ENCODE results near the gene LMO1. TPM values are rescaled to one million over a fixed set of nuclear protein-coding genes. Genes with fewer than 3 reads are reported as not detected.
A peak's percentile ranks its signal among the peaks of the same experiment; 100 is the strongest.

The LMO1 gene
- total RNA-seq, 8 experiments from 2014 or later: 1.1 to 11.7 (median 7.2) TPM; not detected in 2

DNA sequence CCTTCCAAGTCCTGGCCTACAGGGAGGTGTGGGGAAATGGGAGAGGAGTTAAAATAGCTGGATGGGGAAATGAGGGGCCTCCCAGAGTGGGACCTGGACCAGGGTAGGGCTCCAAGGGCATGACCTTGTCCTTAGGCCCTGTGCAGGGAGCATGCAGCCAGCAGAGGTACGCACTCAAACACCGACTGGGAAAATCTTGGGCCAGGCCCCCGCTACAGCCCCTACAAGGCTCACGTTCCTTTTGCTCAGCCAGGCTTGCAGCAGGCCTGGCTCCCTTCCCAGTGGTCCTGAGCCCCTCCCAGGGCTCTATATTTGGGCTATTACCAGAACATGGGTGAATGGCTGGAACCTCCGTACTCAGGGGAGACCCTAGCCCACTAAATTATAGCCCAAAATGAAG lies 31.3 kb downstream of the LMO1 start:
- ATAC-seq (replicated peaks in 6 of 8): no peak
- in situ Hi-C loops (cut with MboI; ENCODE audit: low pct_unique_long_range_greater_than_20kb in 2 of 9, low sequenced_read_pairs in 9 of 9, unreplicated experiment in 9 of 9): loop anchor here in 5 of 9 experiments (25.0 kb wide), 1 partner anchor 330 kb away; no protein-coding TSS in a partner anchor
- 86 to 88% methylated on average over 4 to 5 of the region's 5 CpGs; no CpG with 5 or more reads in 8 of the 10 experiments for WGBS, 10 experiments

DNA sequence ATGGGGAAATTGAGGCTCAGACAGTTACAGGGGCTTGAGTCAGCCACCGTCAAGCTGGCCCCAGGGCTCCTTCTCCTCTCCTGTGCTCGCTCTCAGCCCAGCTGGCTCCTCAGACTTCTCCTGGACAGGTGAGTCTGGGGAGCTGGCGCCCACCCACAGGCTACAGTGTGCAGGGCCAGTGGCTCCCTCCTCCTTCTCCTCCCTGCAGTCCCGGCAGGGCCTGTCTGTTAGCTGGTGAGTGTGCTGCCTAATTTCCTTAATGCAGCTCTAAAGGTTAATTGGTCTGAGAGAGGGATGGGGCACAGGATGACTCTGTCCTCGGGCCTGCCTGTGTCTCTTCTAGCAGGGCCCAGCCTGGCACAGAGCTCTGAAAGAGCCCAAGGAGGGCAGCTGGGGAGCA lies 31.7 kb downstream of the LMO1 start:
- peaks cover 0 to 37% of the 10 kb centered on the region in 2 donors for H3K4me1 ChIP-seq (replicated peaks in 1 of 2)
- 92 to 100% (median 100%) methylated on average over 1 to 2 of the region's 5 CpGs; no CpG with 5 or more reads in 7 of the 10 experiments for WGBS, 10 experiments
- ATAC-seq (replicated peaks in 6 of 8): peak in 3 of 8 experiments; percentile 30 to 42 (median 34)
- peak overlapping the region in 1 of 2 donors; percentile 24 for H3K27ac ChIP-seq
- H3K4me3 ChIP-seq: no peak overlapping the region
- in situ Hi-C loops (cut with MboI; ENCODE audit: low pct_unique_long_range_greater_than_20kb in 2 of 9, low sequenced_read_pairs in 9 of 9, unreplicated experiment in 9 of 9): loop anchor here in 5 of 9 experiments (25.0 kb wide), 1 partner anchor 330 kb away; no protein-coding TSS in a partner anchor

More for the DNA sequence above, 31.3 kb downstream of the LMO1 start:
- H3K27ac ChIP-seq: peak overlapping the region in 1 of 2 donors; percentile 24
- H3K4me3 ChIP-seq: no peak overlapping the region
- H3K4me1 ChIP-seq (replicated peaks in 1 of 2): peaks cover 0 to 37% of the 10 kb centered on the region in 2 donors

- no peak for ATAC-seq (replicated peaks in 6 of 8)
- 16 to 98% (median 81%) methylated on average over 1 to 9 of the region's 21 CpGs; no CpG with 5 or more reads in 2 of the 10 experiments for WGBS, 10 experiments
- H3K4me1 ChIP-seq (replicated peaks in 1 of 2): peaks cover 0 to 37% of the 10 kb centered on the region in 2 donors
- in situ Hi-C loops (cut with MboI; ENCODE audit: low pct_unique_long_range_greater_than_20kb in 2 of 9, low sequenced_read_pairs in 9 of 9, unreplicated experiment in 9 of 9): loop anchor here in 5 of 9 experiments (25.0 kb wide), 1 partner anchor 331 kb away; no protein-coding TSS in a partner anchor
- H3K27ac ChIP-seq: no peak overlapping the region
- no peak overlapping the region for H3K4me3 ChIP-seq
Measured at GRCh38 chr11:8230921-8231847, 32.5 kb downstream of the LMO1 start.

DNA sequence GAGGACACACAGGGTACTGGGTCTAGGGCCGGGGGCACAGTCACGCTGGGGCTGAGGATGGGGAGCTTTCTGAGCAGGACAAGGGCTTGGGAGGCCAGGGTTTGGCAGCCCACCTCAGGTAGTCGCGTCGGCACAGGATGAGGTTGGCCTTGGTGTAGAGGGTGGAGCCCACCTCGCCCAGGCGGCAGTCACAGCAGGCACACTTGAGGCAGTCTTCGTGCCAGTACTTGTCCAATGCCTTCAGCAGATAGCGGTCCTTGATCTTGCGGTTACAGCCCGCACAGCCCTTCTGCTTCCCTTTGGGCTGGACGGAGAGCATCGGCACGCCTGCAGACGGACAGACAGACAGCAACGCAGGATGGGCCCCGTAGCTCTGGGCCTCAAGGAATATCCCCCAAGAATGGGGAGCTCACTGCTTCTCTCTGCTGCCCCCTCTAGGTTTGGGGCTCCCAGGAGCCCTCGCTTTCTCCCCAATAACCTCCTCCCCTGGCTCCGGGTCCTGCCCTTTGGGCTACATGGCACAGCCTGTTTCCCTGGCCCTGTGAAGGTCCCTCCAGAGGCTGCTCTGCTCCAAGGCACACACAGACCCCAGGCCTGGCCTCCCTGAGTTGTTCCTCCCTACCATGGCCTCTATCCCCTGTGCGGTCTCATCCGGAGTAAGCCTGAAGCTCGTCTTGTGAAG lies 33.4 kb downstream of the LMO1 start:
- Histone ChIP-seq H3K27ac (no peak overlapping the region), H3K4me3 (no peak overlapping the region), H3K4me1 (replicated peaks in 1 of 2) (peaks cover 2 to 34% of the 10 kb centered on the region in 2 donors)
- WGBS, 10 experiments: 81 to 100% (median 95%) methylated on average over 1 to 7 of the region's 22 CpGs; no CpG with 5 or more reads in 2 of the 10 experiments
- in situ Hi-C loops (cut with MboI; ENCODE audit: low pct_unique_long_range_greater_than_20kb in 2 of 9, low sequenced_read_pairs in 9 of 9, unreplicated experiment in 9 of 9): loop anchor here in 5 of 9 experiments (25.0 kb wide), 1 partner anchor 332 kb away; no protein-coding TSS in a partner anchor
- ATAC-seq (replicated peaks in 6 of 8): no peak

DNA sequence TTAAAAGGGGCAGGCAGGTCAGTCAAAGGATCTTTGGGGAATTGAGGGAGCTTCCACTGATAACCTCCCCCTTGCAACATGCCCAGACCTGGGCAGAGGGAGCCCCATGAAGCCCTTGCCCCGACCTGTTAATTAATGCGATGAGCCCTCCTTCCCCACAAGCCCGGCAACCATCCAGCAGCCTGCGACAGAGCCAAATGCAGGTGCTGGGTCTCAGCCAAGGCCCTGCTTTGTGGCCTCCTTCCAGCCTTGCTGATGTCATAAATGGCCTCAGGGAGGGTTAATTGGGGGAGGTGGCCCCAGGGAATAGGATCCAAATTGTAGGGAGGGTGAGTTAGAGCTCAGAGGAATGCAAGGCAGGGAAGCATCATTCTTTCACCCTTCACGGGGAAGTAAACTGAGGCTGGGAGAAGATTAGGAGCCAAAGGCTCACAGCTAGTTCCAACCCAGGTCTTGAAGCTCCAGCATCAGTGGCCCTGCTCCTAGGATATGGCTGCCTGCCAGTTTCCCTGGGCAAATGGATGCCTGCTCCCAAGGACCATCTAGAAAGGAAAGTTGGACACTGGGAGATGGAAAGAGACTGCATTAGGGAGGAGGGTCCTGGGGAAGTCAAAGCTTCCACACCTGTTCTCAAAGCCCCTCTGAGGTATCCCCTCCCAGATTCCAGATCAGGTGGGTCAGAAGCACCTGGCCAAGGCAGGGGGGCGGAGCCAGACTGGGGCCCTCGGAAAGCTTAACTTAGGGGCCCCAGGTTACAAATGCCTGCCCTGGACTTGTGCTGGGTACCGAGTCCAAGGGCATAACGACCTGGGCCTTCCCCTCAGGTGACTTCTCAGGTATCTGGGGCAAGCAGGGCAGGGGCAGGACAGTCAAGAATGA lies 34.1 kb downstream of the LMO1 start:
- in situ Hi-C loops (cut with MboI; ENCODE audit: low pct_unique_long_range_greater_than_20kb in 2 of 9, low sequenced_read_pairs in 9 of 9, unreplicated experiment in 9 of 9): loop anchor here in 6 of 9 experiments (10.0 to 25.0 kb wide), 2 partner anchors 333 to 335 kb away; no protein-coding TSS in a partner anchor
- ATAC-seq (replicated peaks in 6 of 8): peak in 1 of 8 experiments; percentile 9
- H3K4me1 ChIP-seq (replicated peaks in 1 of 2): peaks cover 2 to 28% of the 10 kb centered on the region in 2 donors
- no peak overlapping the region for H3K27ac ChIP-seq
- 70 to 95% (median 80%) methylated on average over 1 to 6 of the region's 9 CpGs; no CpG with 5 or more reads in 7 of the 10 experiments for WGBS, 10 experiments
- no peak overlapping the region for H3K4me3 ChIP-seq

- H3K27ac ChIP-seq: no peak overlapping the region
- WGBS, 10 experiments: 40 to 100% (median 100%) methylated on average over 1 to 2 of the region's 7 CpGs; no CpG with 5 or more reads in 4 of the 10 experiments
- peaks cover 12 to 22% of the 10 kb centered on the region in 2 donors for H3K4me1 ChIP-seq (replicated peaks in 1 of 2)
- in situ Hi-C loops (cut with MboI; ENCODE audit: low pct_unique_long_range_greater_than_20kb in 2 of 9, low sequenced_read_pairs in 9 of 9, unreplicated experiment in 9 of 9): loop anchor here in 6 of 9 experiments (10.0 to 25.0 kb wide), 2 partner anchors 334 to 337 kb away; no protein-coding TSS in a partner anchor
- H3K4me3 ChIP-seq: no peak overlapping the region
- no peak for ATAC-seq (replicated peaks in 6 of 8)
Measured at GRCh38 chr11:8228231-8228630, 35.4 kb downstream of the LMO1 start.

GRCh38 chr11:8227156-8228152 lies 36.2 kb downstream of the LMO1 start:
- in situ Hi-C loops (cut with MboI; ENCODE audit: low pct_unique_long_range_greater_than_20kb in 2 of 9, low sequenced_read_pairs in 9 of 9, unreplicated experiment in 9 of 9): loop anchor here in 6 of 9 experiments (10.0 to 25.0 kb wide), 2 partner anchors 335 to 337 kb away; no protein-coding TSS in a partner anchor
- H3K27ac ChIP-seq: no peak overlapping the region
- WGBS, 10 experiments: 48 to 100% (median 94%) methylated on average over 1 to 4 of the region's 4 CpGs; no CpG with 5 or more reads in 1 of the 10 experiments
- peaks cover 12 to 20% of the 10 kb centered on the region in 2 donors for H3K4me1 ChIP-seq (replicated peaks in 1 of 2)
- peak in 2 of 8 experiments; percentile 33 to 53 for ATAC-seq (replicated peaks in 6 of 8)
- no peak overlapping the region for H3K4me3 ChIP-seq

DNA sequence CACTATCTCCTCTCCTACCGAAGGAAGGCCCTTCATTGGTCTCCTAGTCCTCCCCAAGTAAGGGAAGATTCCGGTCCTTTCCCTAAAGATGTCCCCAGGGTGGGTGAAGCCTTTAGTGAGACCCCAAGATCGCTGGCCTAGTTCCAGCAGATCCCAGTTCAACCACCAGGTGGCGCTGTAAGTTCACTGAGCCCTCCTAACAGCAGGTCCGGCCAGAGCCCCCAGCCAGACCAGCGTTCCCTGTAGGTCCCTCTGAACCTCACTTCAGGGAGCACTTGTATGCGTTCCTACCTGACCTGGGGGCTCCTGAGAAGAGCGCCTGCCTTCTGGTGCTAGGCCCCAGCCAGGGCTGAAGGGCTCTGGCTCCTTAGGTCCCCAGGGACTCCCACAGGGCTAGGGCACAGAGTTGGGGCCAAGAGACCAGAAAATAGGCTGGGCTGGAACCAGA lies 38.1 kb downstream of the LMO1 start:
- peaks cover 10 to 12% of the 10 kb centered on the region in 2 donors for H3K4me1 ChIP-seq (replicated peaks in 1 of 2)
- H3K27ac ChIP-seq: no peak overlapping the region
- peak; percentile 22 to 89 (median 86) for ATAC-seq (replicated peaks in 6 of 8)
- H3K4me3 ChIP-seq: no peak overlapping the region
- in situ Hi-C loops (cut with MboI; ENCODE audit: low pct_unique_long_range_greater_than_20kb in 2 of 9, low sequenced_read_pairs in 9 of 9, unreplicated experiment in 9 of 9): loop anchor here in 6 of 9 experiments (10.0 to 25.0 kb wide), 2 partner anchors 337 to 339 kb away; no protein-coding TSS in a partner anchor
- 4 to 17% (median 9%) methylated on average over 2 to 4 of the region's 8 CpGs; no CpG with 5 or more reads in 7 of the 10 experiments for WGBS, 10 experiments

- 71 to 100% methylated on average over 1 to 2 of the region's 2 CpGs; no CpG with 5 or more reads in 8 of the 10 experiments for WGBS, 10 experiments
- no peak overlapping the region for H3K27ac ChIP-seq
- peaks cover 10 to 12% of the 10 kb centered on the region in 2 donors for H3K4me1 ChIP-seq (replicated peaks in 1 of 2)
- ATAC-seq (replicated peaks in 6 of 8): no peak
- in situ Hi-C loops (cut with MboI; ENCODE audit: low pct_unique_long_range_greater_than_20kb in 2 of 9, low sequenced_read_pairs in 9 of 9, unreplicated experiment in 9 of 9): loop anchor here in 6 of 9 experiments (10.0 to 25.0 kb wide), 2 partner anchors 338 to 340 kb away; no protein-coding TSS in a partner anchor
- H3K4me3 ChIP-seq: no peak overlapping the region
Measured at GRCh38 chr11:8224711-8225110, 39.0 kb downstream of the LMO1 start.

DNA sequence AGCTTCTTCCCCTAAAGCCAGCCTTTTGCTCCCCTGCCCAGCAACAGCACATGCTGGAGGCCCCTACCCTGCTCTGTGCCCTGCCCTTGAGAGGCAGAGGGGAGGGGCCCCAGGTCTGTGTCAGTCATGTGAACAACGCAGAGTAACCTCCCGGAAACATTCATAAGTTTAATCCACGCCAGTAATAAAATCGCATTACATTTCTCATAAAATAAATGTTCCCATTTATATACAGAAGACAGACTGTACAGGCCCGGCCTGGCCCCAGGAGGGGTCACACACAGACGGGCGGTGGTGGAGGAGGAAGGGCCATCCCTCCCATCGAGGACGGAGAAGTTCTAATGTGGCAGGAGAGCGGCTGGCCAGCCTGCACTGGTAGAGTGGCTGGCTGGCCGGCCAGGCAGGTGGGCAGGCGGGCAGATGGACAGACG lies 39.5 kb downstream of the LMO1 start:
- in situ Hi-C loops (cut with MboI; ENCODE audit: low pct_unique_long_range_greater_than_20kb in 2 of 9, low sequenced_read_pairs in 9 of 9, unreplicated experiment in 9 of 9): loop anchor here in 1 of 9 experiments (10.0 kb wide), 1 partner anchor 341 kb away; no protein-coding TSS in a partner anchor

More for the DNA sequence above, 39.5 kb downstream of the LMO1 start:
- H3K4me1 ChIP-seq (replicated peaks in 1 of 2): peaks cover 8 to 12% of the 10 kb centered on the region in 2 donors
- no peak overlapping the region for H3K27ac ChIP-seq
- peak in 2 of 8 experiments; percentile 18 to 20 for ATAC-seq (replicated peaks in 6 of 8)
- H3K4me3 ChIP-seq: no peak overlapping the region
- WGBS, 10 experiments: 50 to 100% (median 91%) methylated on average over 1 to 7 of the region's 13 CpGs; no CpG with 5 or more reads in 1 of the 10 experiments

Measured in motor neuron (in vitro differentiated cells).